ENCODE results near the gene ECE1.

ECE1 gene

DNA sequence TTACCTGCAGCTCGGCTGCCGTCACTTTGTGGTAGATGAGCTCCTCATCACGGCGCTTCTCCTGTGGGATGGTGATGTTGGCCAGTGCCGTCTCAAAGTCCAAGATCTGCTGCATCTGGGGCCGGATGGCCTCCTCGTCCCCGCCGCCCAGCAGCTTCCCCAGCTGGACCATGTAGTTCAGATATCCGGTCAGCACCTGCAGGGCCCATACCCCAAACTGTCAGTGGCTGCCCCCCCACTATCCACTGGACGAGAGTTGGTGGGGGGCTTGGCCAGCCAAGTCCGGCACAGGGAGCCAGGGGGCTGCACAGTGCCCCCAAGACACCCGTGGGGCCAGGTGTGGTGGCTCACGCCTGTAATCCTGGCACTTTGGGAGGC is 34.3 kb downstream of the ECE1 start:
- Mint-ChIP-seq H3K27ac (no peak overlapping the region), H3K9me3 (no peaks in the 10 kb centered on the region), H3K27me3 (ENCODE audit: low read depth) (peaks cover 14% of the 10 kb centered on the region), H3K36me3 (ENCODE audit: low read depth) (peaks cover 26% of the 10 kb centered on the region), H3K4me1 (peaks cover 43% of the 10 kb centered on the region), H3K4me3 (no peak overlapping the region)
- TF ChIP-seq, protein P1, sequence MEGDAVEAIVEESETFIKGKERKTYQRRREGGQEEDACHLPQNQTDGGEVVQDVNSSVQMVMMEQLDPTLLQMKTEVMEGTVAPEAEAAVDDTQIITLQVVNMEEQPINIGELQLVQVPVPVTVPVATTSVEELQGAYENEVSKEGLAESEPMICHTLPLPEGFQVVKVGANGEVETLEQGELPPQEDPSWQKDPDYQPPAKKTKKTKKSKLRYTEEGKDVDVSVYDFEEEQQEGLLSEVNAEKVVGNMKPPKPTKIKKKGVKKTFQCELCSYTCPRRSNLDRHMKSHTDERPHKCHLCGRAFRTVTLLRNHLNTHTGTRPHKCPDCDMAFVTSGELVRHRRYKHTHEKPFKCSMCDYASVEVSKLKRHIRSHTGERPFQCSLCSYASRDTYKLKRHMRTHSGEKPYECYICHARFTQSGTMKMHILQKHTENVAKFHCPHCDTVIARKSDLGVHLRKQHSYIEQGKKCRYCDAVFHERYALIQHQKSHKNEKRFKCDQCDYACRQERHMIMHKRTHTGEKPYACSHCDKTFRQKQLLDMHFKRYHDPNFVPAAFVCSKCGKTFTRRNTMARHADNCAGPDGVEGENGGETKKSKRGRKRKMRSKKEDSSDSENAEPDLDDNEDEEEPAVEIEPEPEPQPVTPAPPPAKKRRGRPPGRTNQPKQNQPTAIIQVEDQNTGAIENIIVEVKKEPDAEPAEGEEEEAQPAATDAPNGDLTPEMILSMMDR (IDR thresholded peaks at IDR 0.05; ENCODE audit: unreplicated experiment in 3 of 3): no peak

- no peaks in the 10 kb centered on the region for H3K9me3 Mint-ChIP-seq
- TF ChIP-seq, protein P1 (IDR thresholded peaks at IDR 0.05; ENCODE audit: unreplicated experiment in 3 of 3): peak; percentile 74 to 89 (median 88)
- peaks cover 38% of the 10 kb centered on the region for H3K4me1 Mint-ChIP-seq
- peak overlapping the region; percentile 49 to 75 (median 60) for H3K27ac Mint-ChIP-seq
- H3K36me3 Mint-ChIP-seq (ENCODE audit: low read depth): peaks cover 23% of the 10 kb centered on the region
- peaks cover 13% of the 10 kb centered on the region for H3K27me3 Mint-ChIP-seq (ENCODE audit: low read depth)
- no peak overlapping the region for H3K4me3 Mint-ChIP-seq
These were observed 34.9 kb downstream of the ECE1 start for GRCh38 chr1:21255284-21255942.

- TF ChIP-seq, protein P1 (IDR thresholded peaks at IDR 0.05; ENCODE audit: unreplicated experiment in 3 of 3): no peak
- H3K4me3 Mint-ChIP-seq: no peak overlapping the region
- no peaks in the 10 kb centered on the region for H3K9me3 Mint-ChIP-seq
- H3K4me1 Mint-ChIP-seq: peaks cover 29% of the 10 kb centered on the region
- H3K27ac Mint-ChIP-seq: peak overlapping the region; percentile 49 to 75 (median 75)
- H3K27me3 Mint-ChIP-seq (ENCODE audit: low read depth): peaks cover 8% of the 10 kb centered on the region
- peaks cover 17% of the 10 kb centered on the region for H3K36me3 Mint-ChIP-seq (ENCODE audit: low read depth)
These were observed 35.8 kb downstream of the ECE1 start for GRCh38 chr1:21254335-21254951.

- Mint-ChIP-seq H3K27ac (peak overlapping the region; percentile 59 to 96 (median 88)), H3K4me3 (peak overlapping the region in 1 of 3 experiments; percentile 44), H3K27me3 (ENCODE audit: low read depth) (peaks cover 5% of the 10 kb centered on the region), H3K36me3 (ENCODE audit: low read depth) (peaks cover 19% of the 10 kb centered on the region), H3K9me3 (no peaks in the 10 kb centered on the region), H3K4me1 (peaks cover 28% of the 10 kb centered on the region)
- TF ChIP-seq, protein P1 (IDR thresholded peaks at IDR 0.05; ENCODE audit: unreplicated experiment in 3 of 3): no peak
These were observed 38.3 kb downstream of the ECE1 start for GRCh38 chr1:21251773-21252471.

DNA sequence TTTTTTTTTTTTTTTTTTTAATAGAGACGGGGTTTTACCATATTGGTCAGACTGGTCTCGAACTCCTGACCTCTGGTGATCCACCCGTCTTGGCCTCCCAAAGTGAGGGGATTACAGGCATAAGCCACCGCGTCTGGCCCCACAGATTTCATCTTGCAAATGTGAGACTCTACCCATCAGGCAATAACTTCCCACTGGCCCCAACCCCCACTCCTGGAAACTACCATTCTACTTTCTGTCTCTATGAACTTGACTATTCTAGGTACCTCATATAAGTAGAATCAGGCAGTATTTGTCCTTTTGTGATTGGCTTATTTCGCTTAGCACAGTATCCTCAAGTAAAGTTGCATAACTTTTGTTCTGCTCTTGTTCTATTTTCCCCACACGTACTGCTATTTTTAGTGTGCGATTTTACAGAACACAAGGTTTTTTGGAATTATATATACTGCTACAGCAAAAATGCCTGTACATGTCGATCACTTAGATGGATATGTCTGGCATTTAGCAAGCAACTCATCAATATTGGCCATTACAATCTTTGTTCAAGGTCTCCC is 40.2 kb downstream of the ECE1 start:
- peaks cover 15% of the 10 kb centered on the region for H3K36me3 Mint-ChIP-seq (ENCODE audit: low read depth)
- no peaks in the 10 kb centered on the region for H3K9me3 Mint-ChIP-seq
- no peak overlapping the region for H3K4me3 Mint-ChIP-seq
- TF ChIP-seq, protein P1 (IDR thresholded peaks at IDR 0.05; ENCODE audit: unreplicated experiment in 3 of 3): no peak
- peak overlapping the region in 1 of 3 experiments; percentile 17 for H3K27ac Mint-ChIP-seq
- H3K27me3 Mint-ChIP-seq (ENCODE audit: low read depth): no peaks in the 10 kb centered on the region
- peaks cover 23% of the 10 kb centered on the region for H3K4me1 Mint-ChIP-seq

All from nephron (organoid).